Activated CD8-positive, alpha-beta T cell treated with anti-CD3 and anti-CD28 coated beads for 36 hours (primary cell): ENCODE data around the gene PRKAA1. TPM values are rescaled to one million over a fixed set of nuclear protein-coding genes. Genes with fewer than 3 reads are reported as not detected.

Experiments used
- ATAC-seq: fragments of 200-7000 bp; cut with Tn5 transposase; one replicate; pipeline ENCODE4 v1.10.0; 2021; ENCODE audit warnings: mild to moderate bottlenecking, moderate library complexity
- CTCF ChIA-PET: fragments of 350-600 bp; sonication (Branson Sonifier 250); formaldehyde crosslinking; loops from one replicate; lab custom pipeline; 2021; ENCODE audit warnings: antibody characterized with exemption; lab: Charles Lee
- POLR2A ChIA-PET: fragments of 350-600 bp; sonication (Branson Sonifier 250); formaldehyde crosslinking; loops from one replicate; lab custom pipeline; 2021; ENCODE audit warnings: antibody characterized with exemption; lab: Charles Lee
- DNase-seq: peaks from one replicate; pipeline ENCODE4 v3.0.0-alpha.2; 2020
- H3K27ac Mint-ChIP-seq: one replicate; pipeline ENCODE4 v1.8.0; 2021; ENCODE audit warnings: mild to moderate bottlenecking, mixed read lengths
- H3K27me3 Mint-ChIP-seq: one replicate; pipeline ENCODE4 v1.8.0; 2021; ENCODE audit warnings: mixed read lengths
- H3K36me3 Mint-ChIP-seq: one replicate; pipeline ENCODE4 v1.8.0; 2021; ENCODE audit warnings: low read depth, mixed read lengths
- H3K4me1 Mint-ChIP-seq: one replicate; pipeline ENCODE4 v1.8.0; 2021; ENCODE audit warnings: low read depth, mixed read lengths
- H3K4me3 Mint-ChIP-seq: one replicate; pipeline ENCODE4 v1.8.0; 2021; ENCODE audit warnings: mild to moderate bottlenecking, moderate library complexity, mixed read lengths
- H3K9me3 Mint-ChIP-seq: one replicate; pipeline ENCODE4 v1.8.0; 2021; ENCODE audit warnings: mixed read lengths
- CTCF ChIP-seq: fragments of 200-600 bp; IDR thresholded peaks from one replicate; pipeline ENCODE4 v1.8.0; 2022; ENCODE audit warnings: antibody characterized with exemption, mild to moderate bottlenecking
- intact Hi-C: fragments of 100-400 bp; cut with micrococcal nuclease; formaldehyde crosslinking; loops from one replicate; pipeline ENCODE4 v1.10.0; 2022
- total RNA-seq, 2 experiments: library from RNA; stranded (reverse); gene quantifications; one replicate each; pipeline ENCODE4 v1.2.3, GENCODE V29; 2021

The PRKAA1 gene
- total RNA-seq = 10 to 100 TPM; 33.8 to 35.2 TPM

GRCh38 chr5:40798012-40798800 lies at the start of gene PRKAA1:
Gene PRKAA1, minus strand, starts transcription at chr5:40798374. Its CDS starts 185 bp downstream, at chr5:40798189.
- peak within 1 kb of the TSS; percentile 89 for H3K4me3 Mint-ChIP-seq
- peak within 1 kb of the TSS; percentile 87 for H3K27ac Mint-ChIP-seq
- intact Hi-C loops = no loop called here
- ATAC-seq (peak; percentile 95), DNase-seq (peak; percentile 90)
- ChIA-PET POLR2A (interaction anchor here (0.8 to 1.2 kb wide), 5 partner anchors 13 to 40 kb away, joined by 3 to 4 read pairs (median 3); partner anchors contain the start of gene RPL37), CTCF (interaction anchor here (1.5 to 1.6 kb wide), 2 partner anchors 20 to 35 kb away, joined by 3 to 8 read pairs; no protein-coding TSS in a partner anchor)
- peaks cover 4% of the 10 kb centered on the region for H3K27me3 Mint-ChIP-seq
- H3K36me3 Mint-ChIP-seq = peaks cover 24% of the 10 kb centered on the region
- peaks cover 39% of the 10 kb centered on the region for H3K4me1 Mint-ChIP-seq
- TF ChIP-seq CTCF = peak; percentile 69
- H3K9me3 Mint-ChIP-seq = no peaks in the 10 kb centered on the region

GRCh38 chr5:40847525-40847924 lies 49.4 kb upstream of the PRKAA1 start:
- POLR2A ChIA-PET = no interaction called here
- DNase-seq = no peak
- Mint-ChIP-seq H3K4me3 (no peak overlapping the region), H3K36me3 (peaks cover 2% of the 10 kb centered on the region), H3K27me3 (peaks cover 16% of the 10 kb centered on the region), H3K27ac (no peak overlapping the region), H3K4me1 (no peaks in the 10 kb centered on the region), H3K9me3 (no peaks in the 10 kb centered on the region)
- CTCF ChIA-PET = no interaction called here
- intact Hi-C loops = no loop called here
- ATAC-seq = no peak
- TF ChIP-seq CTCF = no peak

DNA sequence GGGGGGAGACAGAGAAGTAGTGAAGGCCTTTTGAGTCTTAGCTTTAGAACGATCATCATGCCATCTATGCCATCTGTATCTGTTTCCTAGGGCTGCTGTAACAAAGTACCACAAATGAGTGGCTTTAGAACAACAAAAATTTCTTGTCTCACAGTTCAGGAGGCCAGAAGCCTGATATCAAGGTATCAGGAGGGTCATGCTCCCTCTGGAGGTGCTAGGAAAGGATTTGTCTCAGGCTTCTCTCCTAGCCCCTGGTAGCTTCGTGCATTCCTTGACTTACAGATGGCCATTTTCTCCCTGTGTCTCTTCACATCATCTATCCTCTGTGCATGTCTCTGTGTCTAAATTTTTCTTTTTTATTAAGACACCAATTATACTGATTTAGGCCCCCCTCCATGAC lies 48.2 kb upstream of the PRKAA1 start:
- no peak for TF ChIP-seq CTCF
- POLR2A ChIA-PET = interaction anchor here (0.7 kb wide), 1 partner anchor 11 kb away, joined by 3 read pairs; the partner anchor contains the start of gene RPL37
- Mint-ChIP-seq H3K4me3 (no peak overlapping the region), H3K27ac (no peak overlapping the region), H3K4me1 (peaks cover 1% of the 10 kb centered on the region), H3K9me3 (no peaks in the 10 kb centered on the region), H3K36me3 (peaks cover 2% of the 10 kb centered on the region), H3K27me3 (peaks cover 17% of the 10 kb centered on the region)
- ATAC-seq = no peak
- intact Hi-C loops = no loop called here
- DNase-seq = no peak
- CTCF ChIA-PET = no interaction called here

- Mint-ChIP-seq H3K9me3 (no peaks in the 10 kb centered on the region), H3K27me3 (peaks cover 19% of the 10 kb centered on the region), H3K4me3 (no peak overlapping the region), H3K27ac (no peak overlapping the region), H3K4me1 (peaks cover 6% of the 10 kb centered on the region), H3K36me3 (peaks cover 2% of the 10 kb centered on the region)
- no peak for ATAC-seq
- TF ChIP-seq CTCF = no peak
- DNase-seq = no peak
- POLR2A ChIA-PET = interaction anchor here (1.6 kb wide), 1 partner anchor 10 kb away, joined by 3 read pairs; no protein-coding TSS in a partner anchor
- intact Hi-C loops = no loop called here
- CTCF ChIA-PET = no interaction called here
These were observed 46.4 kb upstream of the PRKAA1 start for GRCh38 chr5:40844565-40844964.

DNA sequence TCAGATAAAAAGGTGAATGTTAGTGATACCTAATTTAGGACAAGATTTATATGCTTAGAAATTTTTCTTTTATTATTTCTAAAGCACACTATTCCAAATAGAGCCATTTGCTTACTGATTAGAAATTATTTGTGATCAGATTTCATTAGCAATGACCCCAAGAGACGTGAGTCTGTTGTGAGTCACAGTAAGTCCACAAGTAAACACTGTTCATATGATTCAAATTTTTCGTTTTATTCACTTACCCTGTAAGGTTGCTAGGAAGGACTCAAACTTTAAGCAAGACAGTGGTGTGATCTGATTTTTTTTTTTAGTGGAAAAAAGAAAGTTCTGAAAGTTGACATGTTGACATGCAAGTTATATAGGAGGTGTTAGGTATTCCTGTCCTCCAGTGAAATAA lies 44.2 kb upstream of the PRKAA1 start:
- CTCF ChIA-PET = interaction anchor here (0.7 to 0.8 kb wide), 2 partner anchors 9 to 1926 kb away, joined by 3 read pairs; no protein-coding TSS in a partner anchor
- Mint-ChIP-seq H3K4me3 (no peak overlapping the region), H3K27ac (no peak overlapping the region), H3K36me3 (peaks cover 2% of the 10 kb centered on the region), H3K27me3 (peaks cover 16% of the 10 kb centered on the region), H3K9me3 (no peaks in the 10 kb centered on the region), H3K4me1 (peaks cover 6% of the 10 kb centered on the region)
- intact Hi-C loops = no loop called here
- DNase-seq (no peak), ATAC-seq (no peak)
- no peak for TF ChIP-seq CTCF
- POLR2A ChIA-PET = interaction anchor here (2.5 kb wide), 1 partner anchor 11 kb away, joined by 12 read pairs; no protein-coding TSS in a partner anchor
